ENCODE results near the gene KDM8. TPM values are rescaled to one million over a fixed set of nuclear protein-coding genes. Genes with fewer than 3 reads are reported as not detected.

Gene KDM8
- total RNA-seq, 1 experiment from 2014 or later = 6.0 TPM

- DNase-seq (ENCODE audit: low spot score) = no peak
Observed at GRCh38 chr16:27215660-27216059, 12.3 kb downstream of the KDM8 start.

GRCh38 chr16:27216297-27216885 lies 13.1 kb downstream of the KDM8 start:
- DNase-seq (ENCODE audit: low spot score) = no peak

- DNase-seq (ENCODE audit: low spot score) = peak; percentile 83
Observed at GRCh38 chr16:27217256-27217655, 13.9 kb downstream of the KDM8 start.

GRCh38 chr16:27218756-27219155 lies 15.4 kb downstream of the KDM8 start:
- no peak for DNase-seq (ENCODE audit: low spot score)

- no peak for DNase-seq (ENCODE audit: low spot score)
Observed at GRCh38 chr16:27219161-27219560, 15.8 kb downstream of the KDM8 start.

- no peak for DNase-seq (ENCODE audit: low spot score)
Observed at GRCh38 chr16:27220120-27220519, 16.8 kb downstream of the KDM8 start.

- DNase-seq (ENCODE audit: low spot score) = no peak
Observed at GRCh38 chr16:27220527-27220926, 17.2 kb downstream of the KDM8 start.

GRCh38 chr16:27220991-27221390 lies 17.7 kb downstream of the KDM8 start:
- no peak for DNase-seq (ENCODE audit: low spot score)

- DNase-seq (ENCODE audit: low spot score) = peak; percentile 24
Observed at GRCh38 chr16:27221576-27222248, 18.4 kb downstream of the KDM8 start.

- DNase-seq (ENCODE audit: low spot score) = peak; percentile 88
Observed at GRCh38 chr16:27222249-27223225, 19.2 kb downstream of the KDM8 start.

- DNase-seq (ENCODE audit: low spot score) = no peak
Observed at GRCh38 chr16:27223226-27223610, 19.9 kb downstream of the KDM8 start.

GRCh38 chr16:27223701-27224100 lies 20.4 kb downstream of the KDM8 start:
- no peak for DNase-seq (ENCODE audit: low spot score)

GRCh38 chr16:27224271-27224737 lies 21.0 kb downstream of the KDM8 start:
- DNase-seq (ENCODE audit: low spot score) = no peak

GRCh38 chr16:27224741-27225300 lies 21.5 kb downstream of the KDM8 start:
- no peak for DNase-seq (ENCODE audit: low spot score)

- DNase-seq (ENCODE audit: low spot score) = no peak
Observed at GRCh38 chr16:27225536-27226360, 22.4 kb downstream of the KDM8 start.

GRCh38 chr16:27226476-27226875 lies 23.1 kb downstream of the KDM8 start:
- no peak for DNase-seq (ENCODE audit: low spot score)

- DNase-seq (ENCODE audit: low spot score) = no peak
Observed at GRCh38 chr16:27226976-27227705, 23.8 kb downstream of the KDM8 start.

- DNase-seq (ENCODE audit: low spot score) = no peak
Observed at GRCh38 chr16:27228045-27228444, 24.7 kb downstream of the KDM8 start.

- no peak for DNase-seq (ENCODE audit: low spot score)
Observed at GRCh38 chr16:27228621-27229501, 25.5 kb downstream of the KDM8 start.
